Fibroblast of pulmonary artery (primary cell): ENCODE data around the gene ARFGAP3.
"Not testable (repeated sequence)": the region's sequence is repeated elsewhere in the genome, so short reads cannot be mapped to it uniquely, and the experiment has no call there.

Experiments
- DNase-seq: peaks from one replicate; pipeline ENCODE4 v3.0.0-alpha.2; 2010; ENCODE audit warnings: low read depth
- H3K4me3 ChIP-seq: replicated peaks from 2 replicates; pipeline ENCODE4 v1.5.1; 2011; ENCODE audit warnings: low read depth, mild to moderate bottlenecking, control low read depth, low read length, moderate library complexity
- CTCF ChIP-seq: IDR thresholded peaks from 2 replicates; pipeline ENCODE4 v1.5.1; 2011; ENCODE audit warnings: mild to moderate bottlenecking, control low read depth, low read length, inconsistent platforms; ENCODE audit errors: missing control alignments

Gene ARFGAP3

GRCh38 chr22:42752912-42753311, 104.2 kb downstream of the ARFGAP3 start:
- no peak for TF ChIP-seq CTCF
- peak; percentile 20 for DNase-seq
- H3K4me3 ChIP-seq, result no peak overlapping the region

GRCh38 chr22:42752230-42752746, 104.8 kb downstream of the ARFGAP3 start:
- TF ChIP-seq CTCF, result no peak
- no peak for DNase-seq
- H3K4me3 ChIP-seq, result no peak overlapping the region

GRCh38 chr22:42750421-42750820, 106.7 kb downstream of the ARFGAP3 start:
- DNase-seq, H3K4me3 ChIP-seq: not testable (repeated sequence)

- no peak overlapping the region for H3K4me3 ChIP-seq
- no peak for TF ChIP-seq CTCF
- DNase-seq, result peak; percentile 78
These were observed 109.2 kb downstream of the ARFGAP3 start for GRCh38 chr22:42747701-42748513.
